MCF 10A (cell line): ENCODE data around the gene ASCL3. TPM values are rescaled to one million over a fixed set of nuclear protein-coding genes. Genes with fewer than 3 reads are reported as not detected.
A peak's percentile ranks its signal among the peaks of the same experiment; 100 is the strongest.

Experiments
- BruUV-seq: library from RNA; stranded (reverse); fragments of 400-500 nt; replicated peaks from 2 replicates; lab custom pipeline; 2021; lab: Mats Ljungman, UMichigan
- CTCF ChIA-PET: fragments of 300-600 bp; sonication (Branson Sonifier 250); formaldehyde crosslinking; extraction: SDS; loops from one replicate; lab custom pipeline; 2021; ENCODE audit warnings: antibody characterized with exemption, inconsistent platforms; lab: Yijun Ruan, JAX
- POLR2A ChIA-PET: fragments of 300-600, 350-650 bp; sonication (Branson Sonifier 250); formaldehyde crosslinking; extraction: SDS; loops from one replicate; lab custom pipeline; 2020; ENCODE audit warnings: antibody characterized with exemption, inconsistent platforms; lab: Yijun Ruan, JAX
- DNase-seq: peaks from one replicate; pipeline ENCODE4 v3.0.0-alpha.2; 2018; ENCODE audit not compliant: unreplicated experiment
- H3K27ac Mint-ChIP-seq: one replicate; pipeline ENCODE4 v1.8.0; 2022; ENCODE audit warnings: mild to moderate bottlenecking, low read depth, mixed read lengths; ENCODE audit not compliant: unreplicated experiment
- H3K27me3 Mint-ChIP-seq: one replicate; pipeline ENCODE4 v1.8.0; 2022; ENCODE audit warnings: mixed read lengths; ENCODE audit not compliant: insufficient read depth, unreplicated experiment
- H3K36me3 Mint-ChIP-seq: one replicate; pipeline ENCODE4 v1.8.0; 2022; ENCODE audit warnings: mild to moderate bottlenecking, moderate library complexity, mixed read lengths; ENCODE audit not compliant: insufficient read depth, unreplicated experiment
- H3K4me1 Mint-ChIP-seq: one replicate; pipeline ENCODE4 v1.8.0; 2022; ENCODE audit warnings: mixed read lengths; ENCODE audit not compliant: insufficient read depth, unreplicated experiment
- H3K4me3 Mint-ChIP-seq: one replicate; pipeline ENCODE4 v1.8.0; 2022; ENCODE audit warnings: mild to moderate bottlenecking, moderate library complexity, mixed read lengths; ENCODE audit not compliant: unreplicated experiment
- H3K9me3 Mint-ChIP-seq: one replicate; pipeline ENCODE4 v1.8.0; 2022; ENCODE audit warnings: mixed read lengths; ENCODE audit not compliant: unreplicated experiment
- CTCF ChIP-seq: fragments of 200-600 bp; IDR thresholded peaks from one replicate; pipeline ENCODE4 v1.8.0; 2022; ENCODE audit warnings: antibody characterized with exemption, mild to moderate bottlenecking; ENCODE audit not compliant: unreplicated experiment
- intact Hi-C: fragments of 100-400 bp; cut with micrococcal nuclease; formaldehyde crosslinking; loops from 2 replicates; pipeline ENCODE4 v1.14.1; 2022
- total RNA-seq: library from RNA; stranded (reverse); gene quantifications from 2 replicates; pipeline ENCODE4 v1.2.3, GENCODE V29; 2022

The ASCL3 gene
- total RNA-seq, 1 experiment from 2014 or later, result not detected

- intact Hi-C loops, result loop anchor here (2.0 to 5.0 kb wide), 2 partner anchors 100 to 144 kb away; a partner anchor contains a TSS
- H3K9me3 Mint-ChIP-seq, result no peaks in the 10 kb centered on the region
- DNase-seq, result peak; percentile 94
- TF ChIP-seq CTCF, result no peak
- POLR2A ChIA-PET, result interaction anchor here (0.6 to 3.5 kb wide), 20 partner anchors 11 to 610 kb away, joined by 3 to 29 read pairs (median 4); partner anchors contain the start of genes RPL27A, TMEM9B and TRIM66
- BruUV-seq, result no TSS peak
- CTCF ChIA-PET, result interaction anchor here (0.6 to 9.0 kb wide), 13 partner anchors 8 to 1600 kb away, joined by 3 to 155 read pairs (median 4); no protein-coding TSS in a partner anchor
- H3K4me1 Mint-ChIP-seq, result peaks cover 34% of the 10 kb centered on the region
- peak within 1 kb of the TSS; percentile 84 for H3K4me3 Mint-ChIP-seq
- H3K27me3 Mint-ChIP-seq, result no peaks in the 10 kb centered on the region
- H3K36me3 Mint-ChIP-seq, result peaks cover 28% of the 10 kb centered on the region
- H3K27ac Mint-ChIP-seq, result peak within 1 kb of the TSS; percentile 33
Measured at GRCh38 chr11:8911029-8911823, 31.6 kb downstream of the ASCL3 start, which contains the start of gene AKIP1. Gene AKIP1, plus strand, starts transcription at chr11:8911189. Its CDS starts 261 bp downstream, at chr11:8911450.

GRCh38 chr11:8910649-8911026, 32.2 kb downstream of the ASCL3 start:
- ChIA-PET POLR2A (interaction anchor here (0.6 to 3.5 kb wide), 12 partner anchors 11 to 610 kb away, joined by 3 to 29 read pairs (median 10); partner anchors contain the start of genes RPL27A, TMEM9B and TRIM66), CTCF (interaction anchor here (0.6 to 9.0 kb wide), 6 partner anchors 26 to 1601 kb away, joined by 3 to 155 read pairs (median 4); no protein-coding TSS in a partner anchor)
- peaks cover 38% of the 10 kb centered on the region for H3K4me1 Mint-ChIP-seq
- H3K9me3 Mint-ChIP-seq, result no peaks in the 10 kb centered on the region
- no peak for TF ChIP-seq CTCF
- H3K36me3 Mint-ChIP-seq, result peaks cover 23% of the 10 kb centered on the region
- intact Hi-C loops, result loop anchor here (2.0 to 5.0 kb wide), 2 partner anchors 100 to 143 kb away; a partner anchor contains a TSS
- no TSS peak for BruUV-seq
- no peaks in the 10 kb centered on the region for H3K27me3 Mint-ChIP-seq
- DNase-seq, result no peak
- peak overlapping the region; percentile 84 for H3K4me3 Mint-ChIP-seq
- H3K27ac Mint-ChIP-seq, result peak overlapping the region; percentile 33

GRCh38 chr11:8908099-8908498, 34.7 kb downstream of the ASCL3 start:
- DNase-seq, result no peak
- intact Hi-C loops, result no loop called here
- TF ChIP-seq CTCF, result no peak
- H3K27ac Mint-ChIP-seq, result no peak overlapping the region
- POLR2A ChIA-PET, result interaction anchor here (0.5 to 2.1 kb wide), 7 partner anchors 37 to 225 kb away, joined by 3 to 8 read pairs (median 4); partner anchors contain the start of genes RPL27A, TMEM9B and TRIM66
- no TSS peak for BruUV-seq
- H3K27me3 Mint-ChIP-seq, result no peaks in the 10 kb centered on the region
- no peak overlapping the region for H3K4me3 Mint-ChIP-seq
- H3K4me1 Mint-ChIP-seq, result peaks cover 26% of the 10 kb centered on the region
- CTCF ChIA-PET, result interaction anchor here (0.6 to 1.0 kb wide), 3 partner anchors 52 to 922 kb away, joined by 3 to 5 read pairs (median 5); no protein-coding TSS in a partner anchor
- no peaks in the 10 kb centered on the region for H3K9me3 Mint-ChIP-seq
- peaks cover 8% of the 10 kb centered on the region for H3K36me3 Mint-ChIP-seq

GRCh38 chr11:8907116-8907515, 35.7 kb downstream of the ASCL3 start:
- Mint-ChIP-seq H3K9me3 (no peaks in the 10 kb centered on the region), H3K36me3 (peaks cover 7% of the 10 kb centered on the region), H3K4me3 (peak overlapping the region; percentile 40), H3K27me3 (no peaks in the 10 kb centered on the region), H3K4me1 (peaks cover 26% of the 10 kb centered on the region), H3K27ac (peak overlapping the region; percentile 79)
- BruUV-seq, result no TSS peak
- DNase-seq, result no peak
- intact Hi-C loops, result no loop called here
- ChIA-PET CTCF (interaction anchor here (1.0 kb wide), 1 partner anchor 8 kb away, joined by 3 read pairs; no protein-coding TSS in a partner anchor), POLR2A (interaction anchor here (1.2 to 2.4 kb wide), 8 partner anchors 36 to 670 kb away, joined by 3 to 14 read pairs (median 6); partner anchors contain the start of gene TMEM9B)
- TF ChIP-seq CTCF, result no peak
